GM19035 (cell line): ENCODE data around the gene TEX9.
"Not testable (repeated sequence)": the region's sequence is repeated elsewhere in the genome, so short reads cannot be mapped to it uniquely, and the experiment has no call there.

Experiments
- ATAC-seq: cut with Tn5 transposase; IDR thresholded peaks from one replicate; pipeline ENCODE4 v1.9.1; 2021; ENCODE audit not compliant: unreplicated experiment

Gene TEX9

GRCh38 chr15:56361987-56362386 lies 3.2 kb upstream of the TEX9 start:
- ATAC-seq = no peak

- no peak for ATAC-seq
Observed at GRCh38 chr15:56366211-56366610, 985 bp downstream of the TEX9 start.

GRCh38 chr15:56367156-56367555 lies 1.9 kb downstream of the TEX9 start:
- no peak for ATAC-seq

GRCh38 chr15:56369234-56369633 lies 4.0 kb downstream of the TEX9 start:
- ATAC-seq = no peak

- ATAC-seq = peak; percentile 84
Observed at GRCh38 chr15:56371495-56372147, 6.4 kb downstream of the TEX9 start.

GRCh38 chr15:56374693-56375092 lies 9.5 kb downstream of the TEX9 start:
- not testable (repeated sequence) for ATAC-seq

- ATAC-seq = not testable (repeated sequence)
Observed at GRCh38 chr15:56377822-56378221, 12.6 kb downstream of the TEX9 start.

- no peak for ATAC-seq
Observed at GRCh38 chr15:56383010-56383409, 17.8 kb downstream of the TEX9 start.

GRCh38 chr15:56385908-56386307 lies 20.7 kb downstream of the TEX9 start:
- ATAC-seq = no peak

- no peak for ATAC-seq
Observed at GRCh38 chr15:56390739-56391267, 25.6 kb downstream of the TEX9 start.

GRCh38 chr15:56393277-56393676 lies 28.1 kb downstream of the TEX9 start:
- no peak for ATAC-seq

- no peak for ATAC-seq
Observed at GRCh38 chr15:56394909-56395308, 29.7 kb downstream of the TEX9 start.

- not testable (repeated sequence) for ATAC-seq
Observed at GRCh38 chr15:56397325-56397724, 32.1 kb downstream of the TEX9 start.

GRCh38 chr15:56399209-56399608 lies 34.0 kb downstream of the TEX9 start:
- ATAC-seq = not testable (repeated sequence)

GRCh38 chr15:56410721-56411120 lies 45.5 kb downstream of the TEX9 start:
- no peak for ATAC-seq

- ATAC-seq = no peak
Observed at GRCh38 chr15:56411122-56411749, 46.0 kb downstream of the TEX9 start.

GRCh38 chr15:56413114-56413733 lies 48.0 kb downstream of the TEX9 start:
- not testable (repeated sequence) for ATAC-seq

GRCh38 chr15:56425276-56425675 lies 60.0 kb downstream of the TEX9 start:
- ATAC-seq = no peak

- no peak for ATAC-seq
Observed at GRCh38 chr15:56425976-56426375, 60.8 kb downstream of the TEX9 start.

GRCh38 chr15:56428821-56429458 lies 63.7 kb downstream of the TEX9 start:
- no peak for ATAC-seq

- no peak for ATAC-seq
Observed at GRCh38 chr15:56432304-56432703, 67.1 kb downstream of the TEX9 start.
